ENCODE data around the gene DDX6. TPM values are rescaled to one million over a fixed set of nuclear protein-coding genes. Genes with fewer than 3 reads are reported as not detected.

The DDX6 gene
- polyA plus RNA-seq, 1 donor from 2014 or later, result 76.1 TPM

DNA sequence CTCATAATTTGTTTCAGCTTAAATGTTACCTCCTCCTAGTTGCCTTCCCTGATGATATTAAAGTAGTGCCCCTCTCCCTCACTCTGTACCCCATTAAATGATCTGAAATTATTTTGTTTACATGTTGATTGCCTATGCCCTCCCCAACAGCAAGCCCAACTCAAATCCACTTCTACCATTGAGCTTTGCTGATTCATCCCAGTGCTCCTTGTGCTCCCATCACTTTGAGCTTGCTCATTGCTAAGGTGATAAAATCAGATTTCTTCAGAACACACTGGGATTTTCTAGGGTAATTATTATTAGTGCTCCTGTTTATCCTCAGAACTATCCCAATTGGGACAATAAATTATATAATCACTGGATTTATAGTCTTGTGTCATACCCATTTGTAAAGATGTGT lies 8.4 kb upstream of the DDX6 start:
- no peak overlapping the region for H2AFZ ChIP-seq (ENCODE audit: low read depth, low read length)
- H3K4me2 ChIP-seq (ENCODE audit: low read length), result no peak overlapping the region
- no peaks in the 10 kb centered on the region for H3K27me3 ChIP-seq (ENCODE audit: insufficient read depth, low read depth, low read length)
- H3K9me3 ChIP-seq (ENCODE audit: low read length), result no peaks in the 10 kb centered on the region
- no peaks in the 10 kb centered on the region for H3K36me3 ChIP-seq (ENCODE audit: insufficient read depth, low read length)
- no peak overlapping the region for H3K9ac ChIP-seq (ENCODE audit: low read length)
- no peaks in the 10 kb centered on the region for H3F3A ChIP-seq (ENCODE audit: insufficient read depth, low read length, poor library complexity, severe bottlenecking)
- TF ChIP-seq MXI1 (conservative IDR thresholded peaks at IDR 0.05; ENCODE audit: poor library complexity, severe bottlenecking), result no peak
- TF ChIP-seq CTCF (IDR thresholded peaks at IDR 0.05; ENCODE audit: poor library complexity, severe bottlenecking), result no peak
- TF ChIP-seq TAF1 (IDR thresholded peaks at IDR 0.05; ENCODE audit: low read depth), result no peak
- no peaks in the 10 kb centered on the region for H4K20me1 ChIP-seq (ENCODE audit: insufficient read depth)
- no peak overlapping the region for H3K27ac ChIP-seq (ENCODE audit: low read length)
- H3K79me2 ChIP-seq (replicated peaks; ENCODE audit: insufficient read depth, low read length), result no peaks in the 10 kb centered on the region
- no peak overlapping the region for H3K4me3 ChIP-seq (ENCODE audit: low read length)
- H3K9me2 ChIP-seq (ENCODE audit: insufficient read depth, low read length), result no peaks in the 10 kb centered on the region

- no peaks in the 10 kb centered on the region for H3K27me3 ChIP-seq (ENCODE audit: insufficient read depth, low read depth, low read length)
- no peak overlapping the region for H2AFZ ChIP-seq (ENCODE audit: low read depth, low read length)
- no peak overlapping the region for H3K4me2 ChIP-seq (ENCODE audit: low read length)
- no peaks in the 10 kb centered on the region for H3K9me3 ChIP-seq (ENCODE audit: low read length)
- TF ChIP-seq EP300 (conservative IDR thresholded peaks at IDR 0.05; ENCODE audit: poor library complexity, severe bottlenecking) (no peak), RAD21 (conservative IDR thresholded peaks at IDR 0.05) (no peak), REST (IDR thresholded peaks at IDR 0.05; ENCODE audit: borderline replicate concordance) (no peak), TAF1 (IDR thresholded peaks at IDR 0.05; ENCODE audit: low read depth) (no peak), SMC3 (conservative IDR thresholded peaks at IDR 0.05; ENCODE audit: poor library complexity) (no peak), MXI1 (conservative IDR thresholded peaks at IDR 0.05; ENCODE audit: poor library complexity, severe bottlenecking) (no peak), POLR2AphosphoS5 (IDR thresholded peaks at IDR 0.05) (no peak), EZH2 (IDR thresholded peaks at IDR 0.05; ENCODE audit: borderline replicate concordance, insufficient read depth, low read length, poor library complexity, severe bottlenecking) (no peak), CTCF (IDR thresholded peaks at IDR 0.05; ENCODE audit: poor library complexity, severe bottlenecking) (no peak)
- no peak overlapping the region for H3K4me3 ChIP-seq (ENCODE audit: low read length)
- H3F3A ChIP-seq (ENCODE audit: insufficient read depth, low read length, poor library complexity, severe bottlenecking), result no peaks in the 10 kb centered on the region
- no peaks in the 10 kb centered on the region for H3K36me3 ChIP-seq (ENCODE audit: insufficient read depth, low read length)
- no peaks in the 10 kb centered on the region for H4K20me1 ChIP-seq (ENCODE audit: insufficient read depth)
- H3K9me2 ChIP-seq (ENCODE audit: insufficient read depth, low read length), result no peaks in the 10 kb centered on the region
- no peak overlapping the region for H3K9ac ChIP-seq (ENCODE audit: low read length)
- H3K27ac ChIP-seq (ENCODE audit: low read length), result no peak overlapping the region
- no peaks in the 10 kb centered on the region for H3K79me2 ChIP-seq (replicated peaks; ENCODE audit: insufficient read depth, low read length)
These were observed 6.5 kb upstream of the DDX6 start for GRCh38 chr11:118797510-118797909.

Measured in neural cell (in vitro differentiated cells).